Thymus (tissue), 11 donors: ENCODE measurements around the gene ARL4C. TPM values are rescaled to one million over a fixed set of nuclear protein-coding genes. Genes with fewer than 3 reads are reported as not detected.

Experiments
- DNase-seq, 9 donors: peaks; one replicate each; pipeline ENCODE4 v3.0.0-alpha.2; 2013; ENCODE audit warnings: low spot score in 9 of 9, low read depth in 6 of 9, missing footprints in 1 of 9
- H3K27ac ChIP-seq, 2 donors: one replicate each; pipeline ENCODE4 v1.5.1; 2013; ENCODE audit warnings: control low read depth in 1 of 2, low read depth in 1 of 2, low read length in 1 of 2, mild to moderate bottlenecking in 1 of 2, moderate library complexity in 1 of 2
- H3K27me3 ChIP-seq, 2 donors: one replicate each; pipeline ENCODE4 v1.5.1; 2013; ENCODE audit warnings: low read length in 1 of 2; ENCODE audit not compliant: control insufficient read depth in 2 of 2, insufficient read depth in 1 of 2
- H3K36me3 ChIP-seq, 2 donors: one replicate each; pipeline ENCODE4 v1.5.1; 2013; ENCODE audit warnings: low read length in 1 of 2, mild to moderate bottlenecking in 1 of 2, moderate library complexity in 1 of 2; ENCODE audit not compliant: control insufficient read depth in 2 of 2, insufficient read depth in 2 of 2
- H3K4me1 ChIP-seq, 2 donors: one replicate each; pipeline ENCODE4 v1.5.1; 2013; ENCODE audit warnings: low read length in 2 of 2; ENCODE audit not compliant: control insufficient read depth in 2 of 2, insufficient read depth in 2 of 2
- H3K4me3 ChIP-seq, 2 donors: one replicate each; pipeline ENCODE4 v1.5.1; 2013; ENCODE audit warnings: low read length in 2 of 2, control low read depth in 1 of 2, mild to moderate bottlenecking in 1 of 2
- H3K9me3 ChIP-seq, 2 donors: one replicate each; pipeline ENCODE4 v1.5.1; 2013; ENCODE audit warnings: low read length in 1 of 2, mild to moderate bottlenecking in 1 of 2; ENCODE audit not compliant: control insufficient read depth in 2 of 2, insufficient read depth in 1 of 2
- WGBS: extraction: QIAGEN DNeasy Blood & Tissue Kit; methylation state at CpG from one replicate; pipeline ENCODE4 v1.1.7; 2013; 5-methylcytosine and 5-hydroxymethylcytosine counted together
- polyA plus RNA-seq: library from polyadenylated mRNA; stranded (reverse); fragments of 200-250 nt; gene quantifications from one replicate; pipeline ENCODE4 v1.2.3, GENCODE V29; 2013
- total RNA-seq: library from RNA; stranded (reverse); fragments of 120-200 nt; gene quantifications from one replicate; pipeline ENCODE4 v1.2.4, GENCODE V29; 2013
- donor health status: healthy.

ARL4C gene
- total and polyA plus RNA-seq, 2 donors = 46.7 to 59.9 TPM

DNA sequence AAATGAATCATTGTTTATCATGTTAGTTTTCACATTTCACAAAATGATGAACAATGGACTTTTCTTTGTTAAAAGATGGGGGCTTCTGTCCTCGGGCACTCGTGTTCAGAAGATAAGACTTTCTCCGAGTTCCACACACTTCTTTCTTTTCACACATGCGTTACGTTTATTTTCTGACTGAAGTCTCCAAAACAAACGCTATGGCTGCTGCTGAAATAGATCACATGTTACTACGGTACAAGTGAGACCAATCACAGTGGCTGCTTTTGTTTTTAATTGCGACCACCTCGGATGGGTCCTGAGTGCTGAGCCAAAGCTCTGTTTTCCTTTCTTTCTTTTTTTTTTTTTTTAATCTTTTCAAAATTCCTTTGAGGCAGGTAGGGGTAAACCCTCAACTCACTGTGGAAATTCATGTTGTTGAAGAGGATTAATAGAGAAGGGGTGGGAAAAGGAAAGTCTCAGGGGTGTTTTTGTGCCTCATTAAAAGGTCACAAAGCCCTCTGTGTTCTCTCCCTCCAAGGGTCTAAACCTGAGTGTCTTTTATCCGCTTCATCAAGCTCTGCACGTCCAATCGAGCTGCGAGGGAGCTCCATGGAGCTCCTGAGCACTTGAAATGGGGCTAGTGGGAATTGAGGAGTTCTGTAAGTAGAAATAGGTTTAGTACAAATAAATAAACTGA lies 48.2 kb downstream of the ARL4C start:
- H3K27ac ChIP-seq = no peak overlapping the region
- 91% methylated on average over 13 of the region's 13 CpGs for WGBS
- DNase-seq = no peak
- peaks cover 56 to 88% of the 10 kb centered on the region in 2 donors for H3K4me1 ChIP-seq
- no peak overlapping the region for H3K4me3 ChIP-seq
- H3K9me3 ChIP-seq = peaks cover 0 to 4% of the 10 kb centered on the region in 2 donors
- peaks cover 0 to 5% of the 10 kb centered on the region in 2 donors for H3K36me3 ChIP-seq
- no peaks in the 10 kb centered on the region for H3K27me3 ChIP-seq

- WGBS = 90% methylated on average over 5 of the region's 5 CpGs
- H3K27ac ChIP-seq = no peak overlapping the region
- no peak overlapping the region for H3K4me3 ChIP-seq
- no peaks in the 10 kb centered on the region for H3K27me3 ChIP-seq
- no peak for DNase-seq
- H3K36me3 ChIP-seq = peaks cover 0 to 5% of the 10 kb centered on the region in 2 donors
- H3K9me3 ChIP-seq = peaks cover 0 to 5% of the 10 kb centered on the region in 2 donors
- peaks cover 53 to 88% of the 10 kb centered on the region in 2 donors for H3K4me1 ChIP-seq
Observed at GRCh38 chr2:234447963-234448362, 48.9 kb downstream of the ARL4C start.

DNA sequence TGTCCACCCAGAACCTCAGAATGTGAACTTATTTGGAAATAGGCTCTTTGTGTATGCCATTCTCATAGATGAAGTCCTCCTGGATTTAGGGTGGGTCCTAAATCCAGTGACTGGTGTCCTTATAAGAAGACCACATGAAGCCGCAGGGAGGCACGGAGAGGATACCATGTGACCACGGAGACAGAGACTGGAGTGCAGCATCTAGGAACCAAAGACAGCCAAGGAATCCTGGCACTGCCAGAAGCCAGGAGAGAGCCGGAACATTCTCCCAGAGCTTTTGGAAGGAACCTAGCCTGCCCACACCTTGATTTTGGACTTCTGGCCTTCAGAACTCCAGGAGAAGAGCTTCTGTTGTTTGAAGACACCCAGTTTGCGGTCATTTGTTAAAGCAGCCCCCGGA lies 49.7 kb downstream of the ARL4C start:
- H3K27ac ChIP-seq = peak overlapping the region; percentile 85 to 94
- no peak for DNase-seq
- peaks cover 0 to 5% of the 10 kb centered on the region in 2 donors for H3K9me3 ChIP-seq
- H3K27me3 ChIP-seq = no peaks in the 10 kb centered on the region
- peaks cover 48 to 82% of the 10 kb centered on the region in 2 donors for H3K4me1 ChIP-seq
- H3K36me3 ChIP-seq = peaks cover 0 to 5% of the 10 kb centered on the region in 2 donors
- WGBS = 97% methylated on average over 6 of the region's 6 CpGs
- no peak overlapping the region for H3K4me3 ChIP-seq

- Histone ChIP-seq H3K27ac (peak overlapping the region; percentile 94 to 96), H3K4me3 (no peak overlapping the region), H3K4me1 (peaks cover 43 to 76% of the 10 kb centered on the region in 2 donors), H3K9me3 (peaks cover 0 to 5% of the 10 kb centered on the region in 2 donors), H3K36me3 (peaks cover 0 to 5% of the 10 kb centered on the region in 2 donors), H3K27me3 (no peaks in the 10 kb centered on the region)
- WGBS = 34% methylated on average over 18 of the region's 18 CpGs
- DNase-seq = peak in 3 of 9 donors; percentile 65 to 89 (median 75)
Observed at GRCh38 chr2:234446404-234447076, 50.3 kb downstream of the ARL4C start.

DNA sequence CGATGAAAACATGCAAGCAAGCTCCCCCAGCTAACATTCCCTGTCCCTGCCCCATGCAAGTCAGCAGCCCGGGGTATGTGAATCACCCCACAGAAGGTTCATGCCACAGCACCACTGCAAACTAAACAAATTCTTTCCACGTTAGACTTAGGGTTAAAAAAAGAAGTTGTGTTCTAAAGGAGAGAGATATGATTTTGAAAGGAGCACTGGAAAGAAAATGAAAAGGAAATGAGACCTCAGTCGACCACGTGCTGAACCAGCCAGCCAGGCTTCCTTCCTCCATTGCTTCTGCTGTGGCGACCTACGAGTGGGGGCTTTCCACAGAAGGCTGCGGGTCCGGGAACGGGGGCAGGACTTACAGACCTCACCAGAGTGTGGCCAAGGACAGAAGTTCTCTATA lies 52.0 kb downstream of the ARL4C start:
- no peak overlapping the region for H3K4me3 ChIP-seq
- peaks cover 0 to 5% of the 10 kb centered on the region in 2 donors for H3K9me3 ChIP-seq
- peaks cover 32 to 64% of the 10 kb centered on the region in 2 donors for H3K4me1 ChIP-seq
- H3K36me3 ChIP-seq = peaks cover 0 to 5% of the 10 kb centered on the region in 2 donors
- peak in 3 of 9 donors; percentile 55 to 78 (median 55) for DNase-seq
- WGBS = 6% methylated on average over 10 of the region's 10 CpGs
- H3K27me3 ChIP-seq = no peaks in the 10 kb centered on the region
- H3K27ac ChIP-seq = peak overlapping the region; percentile 89 to 94

DNA sequence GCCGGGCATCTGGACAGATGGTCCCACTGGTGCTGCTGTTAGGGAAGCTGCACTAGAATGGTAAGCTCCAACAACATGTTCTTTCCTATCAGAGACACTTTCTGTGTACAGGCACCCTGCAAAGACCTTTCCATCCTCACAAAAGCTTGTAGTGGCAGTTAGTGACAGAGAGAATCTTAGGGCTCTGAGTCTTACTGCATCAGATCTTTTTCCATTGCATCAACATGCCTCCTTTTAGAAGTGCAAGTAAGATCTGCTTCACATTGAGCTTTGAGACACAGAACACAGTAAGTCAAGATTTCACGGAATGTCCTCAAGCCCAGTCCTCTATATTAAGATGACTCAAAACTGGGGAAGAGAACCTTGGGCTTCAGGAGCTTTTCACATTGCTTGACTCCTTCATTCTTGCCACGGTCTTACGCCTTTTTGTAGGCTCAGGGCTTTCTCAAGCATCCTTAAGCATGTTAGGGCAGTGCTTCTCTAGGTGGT lies 52.6 kb downstream of the ARL4C start:
- no peaks in the 10 kb centered on the region for H3K27me3 ChIP-seq
- peaks cover 0 to 5% of the 10 kb centered on the region in 2 donors for H3K36me3 ChIP-seq
- H3K27ac ChIP-seq = peak overlapping the region; percentile 89 to 94
- H3K9me3 ChIP-seq = peaks cover 0 to 5% of the 10 kb centered on the region in 2 donors
- WGBS = 88% methylated on average over 4 of the region's 4 CpGs
- H3K4me3 ChIP-seq = no peak overlapping the region
- peaks cover 36 to 67% of the 10 kb centered on the region in 2 donors for H3K4me1 ChIP-seq
- DNase-seq = peak in 3 of 9 donors; percentile 57 to 83 (median 60)
